NT2/D1 (cell line): ENCODE measurements around the gene FOXD4.
A peak's percentile ranks its signal among the peaks of the same experiment; 100 is the strongest.
"Not testable (repeated sequence)": the region's sequence is repeated elsewhere in the genome, so short reads cannot be mapped to it uniquely, and the experiment has no call there.

ENCODE experiments used
- DNase-seq: peaks from one replicate; pipeline ENCODE4 v3.0.0-alpha.2; 2011; ENCODE audit warnings: low read depth, low spot score
- H3K27me3 ChIP-seq: 2 replicates; pipeline ENCODE4 v1.6.0; 2011; ENCODE audit warnings: mild to moderate bottlenecking; ENCODE audit not compliant: insufficient read length, insufficient read depth
- H3K36me3 ChIP-seq: 2 replicates; pipeline ENCODE4 v1.6.1; 2011; ENCODE audit warnings: mild to moderate bottlenecking, low read length, mixed read lengths; ENCODE audit not compliant: insufficient read depth, insufficient read length
- H3K4me1 ChIP-seq: 2 replicates; pipeline ENCODE4 v1.5.1; 2011; ENCODE audit not compliant: insufficient read depth, insufficient read length
- H3K4me3 ChIP-seq: 2 replicates; pipeline ENCODE4 v1.5.1; 2011; ENCODE audit warnings: low read depth; ENCODE audit not compliant: insufficient read length
- H3K9ac ChIP-seq: 2 replicates; pipeline ENCODE4 v1.6.0; 2011; ENCODE audit warnings: low read depth; ENCODE audit not compliant: insufficient read length
- H3K9me3 ChIP-seq: 2 replicates; pipeline ENCODE4 v1.5.1; 2011; ENCODE audit warnings: mild to moderate bottlenecking, low read length; ENCODE audit not compliant: insufficient read depth
- SUZ12 ChIP-seq: IDR thresholded peaks from 2 replicates; pipeline ENCODE4 v1.6.1; 2011; ENCODE audit not compliant: insufficient read length, insufficient read depth; ENCODE audit errors: extremely low read depth

Gene FOXD4

DNA sequence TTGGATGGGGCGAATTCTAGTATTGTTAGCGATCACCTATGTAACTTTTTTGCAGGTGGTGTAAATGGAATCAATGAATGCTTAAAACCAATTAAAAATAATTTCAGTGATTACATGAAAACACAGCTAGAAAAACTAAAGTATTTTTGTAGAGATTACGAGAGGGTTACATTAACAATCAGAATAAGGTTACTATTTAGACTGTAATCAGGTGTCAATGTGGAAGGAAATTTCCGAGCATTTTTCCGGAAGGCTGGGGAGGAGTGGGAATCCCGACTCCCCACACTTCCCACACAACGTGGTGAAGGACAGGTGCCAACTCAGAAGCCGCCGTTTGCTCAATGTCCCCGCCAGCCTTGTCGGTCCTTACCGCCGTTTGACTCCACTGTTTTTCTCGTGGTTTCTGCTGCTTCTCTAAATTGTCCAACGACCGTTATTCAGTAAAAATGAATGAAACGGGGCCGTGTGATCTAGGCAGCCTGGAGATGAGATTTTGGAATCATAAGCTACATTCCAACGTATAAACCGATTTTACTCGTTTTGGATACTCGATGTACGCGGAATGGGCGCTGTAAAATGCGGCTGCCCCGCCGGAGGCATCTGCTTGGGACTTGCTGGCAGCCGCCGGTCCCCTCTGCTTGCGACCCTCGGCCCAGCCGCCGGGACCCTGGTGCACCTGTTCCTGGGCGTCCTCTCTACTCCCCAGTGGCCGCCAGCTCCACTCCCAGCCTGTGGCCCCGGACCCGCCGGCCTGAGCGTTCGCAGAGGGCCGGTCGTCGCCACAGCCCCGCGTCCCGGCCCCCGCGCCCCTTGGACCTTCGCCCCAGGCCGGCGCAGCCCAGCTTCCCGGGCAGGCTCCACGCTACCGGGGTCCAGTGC lies 5.4 kb downstream of the FOXD4 start:
- not testable (repeated sequence) for DNase-seq, H3K9me3 ChIP-seq, H3K4me1 ChIP-seq, H3K9ac ChIP-seq, H3K36me3 ChIP-seq
- peaks cover 69% of the 10 kb centered on the region for H3K27me3 ChIP-seq
- TF ChIP-seq SUZ12 = peak; percentile 17
- peak overlapping the region; percentile 49 for H3K4me3 ChIP-seq

DNA sequence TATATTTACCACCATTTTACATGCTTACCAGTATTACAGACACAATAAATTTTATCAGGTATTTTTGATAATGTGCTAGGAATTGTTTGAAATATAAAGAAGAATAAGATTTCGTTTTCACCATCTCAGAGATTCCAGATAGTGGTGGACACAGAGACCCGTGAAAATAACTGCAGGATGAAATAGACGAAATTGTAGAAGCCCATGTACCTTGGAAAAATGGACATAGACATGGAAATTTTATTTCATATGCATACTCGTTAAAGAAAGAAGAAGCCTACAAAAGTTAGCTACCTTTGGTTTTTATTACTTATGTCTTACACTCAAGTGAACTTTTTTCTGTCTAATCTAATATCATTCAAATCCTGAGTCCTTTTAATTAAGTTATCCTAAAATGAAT lies 7.5 kb downstream of the FOXD4 start:
- DNase-seq, H3K4me1 ChIP-seq, H3K9me3 ChIP-seq, H3K9ac ChIP-seq, H3K4me3 ChIP-seq, H3K36me3 ChIP-seq: not testable (repeated sequence)
- peaks cover 73% of the 10 kb centered on the region for H3K27me3 ChIP-seq

DNA sequence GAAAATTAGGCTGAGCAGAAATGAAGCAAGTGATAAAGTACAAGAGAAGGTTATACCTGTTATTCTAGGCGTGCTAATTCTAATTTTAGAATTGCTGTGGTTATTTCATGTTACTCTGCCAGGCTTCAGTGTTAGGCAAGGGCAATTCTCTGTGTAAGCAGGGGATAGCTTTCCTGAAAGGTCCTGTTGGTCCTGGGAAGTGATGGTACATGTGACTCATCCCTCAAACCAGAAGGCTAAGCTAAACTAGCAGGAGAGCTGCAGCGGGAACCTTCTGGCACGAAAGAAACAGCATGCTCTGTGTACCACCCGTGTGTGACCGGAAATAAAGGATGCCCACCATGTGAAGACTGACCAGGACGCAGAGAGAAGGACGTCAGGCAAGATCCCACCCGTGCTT lies 8.7 kb downstream of the FOXD4 start:
- not testable (repeated sequence) for H3K9me3 ChIP-seq, H3K4me1 ChIP-seq, H3K4me3 ChIP-seq, DNase-seq, H3K36me3 ChIP-seq, H3K9ac ChIP-seq
- H3K27me3 ChIP-seq = peaks cover 68% of the 10 kb centered on the region

DNA sequence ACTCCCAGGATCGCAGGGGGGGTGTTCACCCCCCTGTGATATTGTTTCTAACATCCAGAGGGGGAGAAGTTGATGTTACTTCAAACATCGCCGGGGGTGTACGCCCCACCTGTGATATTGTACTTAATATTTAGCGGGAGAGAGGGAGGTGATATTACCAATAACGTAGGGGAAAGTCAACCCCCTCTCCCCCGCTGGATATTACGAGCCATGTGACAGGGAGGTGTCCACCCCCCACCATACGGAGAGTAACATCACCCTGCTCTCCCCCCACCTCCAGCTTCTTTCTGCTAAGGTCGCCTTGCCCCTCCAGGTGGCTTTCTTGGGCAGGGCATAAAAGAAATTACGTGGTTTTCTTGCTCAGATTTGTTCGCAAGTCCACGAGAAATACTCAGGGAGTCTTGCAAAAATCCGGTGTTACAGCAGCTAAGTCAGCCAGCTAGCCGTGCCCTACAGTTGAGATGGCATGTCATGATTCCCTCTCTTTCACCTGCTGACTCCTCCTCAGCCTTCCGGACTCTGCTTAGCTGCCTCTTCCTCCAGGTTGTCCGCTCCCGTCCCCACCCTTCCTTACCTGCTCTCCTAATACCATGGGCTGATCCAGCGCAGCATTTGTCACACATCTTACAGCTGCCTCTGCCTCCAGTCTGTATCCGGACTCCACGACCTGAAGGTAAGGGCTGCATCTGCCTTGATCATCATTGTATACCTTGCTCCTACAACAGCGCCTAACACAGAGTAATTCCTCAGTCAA lies 9.3 kb downstream of the FOXD4 start:
- not testable (repeated sequence) for H3K9me3 ChIP-seq, H3K4me1 ChIP-seq, H3K9ac ChIP-seq, H3K4me3 ChIP-seq, H3K36me3 ChIP-seq, DNase-seq
- peaks cover 62% of the 10 kb centered on the region for H3K27me3 ChIP-seq

DNA sequence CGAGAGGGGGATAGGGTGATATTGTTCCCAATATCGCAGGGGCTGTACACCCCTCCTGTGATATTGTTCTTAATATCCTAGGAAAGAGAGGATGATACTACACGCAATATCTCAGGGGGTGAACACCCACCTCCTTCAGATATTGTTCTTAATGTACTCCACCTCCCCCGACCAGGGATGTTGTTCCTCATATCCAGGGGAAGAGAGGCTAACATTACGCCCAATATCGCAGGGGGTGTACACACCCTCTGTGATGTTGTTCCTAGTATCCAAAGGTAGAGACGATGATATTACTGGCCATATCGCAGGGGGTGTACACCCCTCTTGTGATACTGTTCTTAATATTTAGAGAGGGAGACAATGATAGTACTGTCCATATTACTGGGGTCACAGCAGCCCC lies 12.2 kb downstream of the FOXD4 start:
- not testable (repeated sequence) for DNase-seq, H3K9ac ChIP-seq, H3K4me3 ChIP-seq, H3K9me3 ChIP-seq, H3K4me1 ChIP-seq, H3K36me3 ChIP-seq
- H3K27me3 ChIP-seq = peaks cover 40% of the 10 kb centered on the region

DNA sequence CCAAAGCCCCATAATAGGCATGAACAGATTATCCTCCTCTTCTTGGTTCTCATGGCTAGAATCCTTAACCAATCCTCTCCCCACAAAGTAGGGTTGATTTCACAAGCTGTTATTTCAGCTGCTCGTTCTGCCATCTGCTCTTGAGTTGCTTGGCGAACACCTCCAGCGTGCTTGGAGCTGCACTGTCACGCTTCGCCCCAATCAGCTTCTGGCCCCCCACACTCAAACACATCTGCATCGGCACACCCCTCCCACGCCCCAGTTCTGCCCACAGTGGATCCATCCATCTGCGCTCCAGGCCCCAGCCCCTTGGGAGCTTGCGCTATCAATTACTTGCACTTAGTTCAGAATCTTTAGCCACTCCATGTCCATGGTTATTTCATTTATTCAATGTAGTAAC lies 17.8 kb downstream of the FOXD4 start:
- H3K9me3 ChIP-seq = not testable (repeated sequence)

DNA sequence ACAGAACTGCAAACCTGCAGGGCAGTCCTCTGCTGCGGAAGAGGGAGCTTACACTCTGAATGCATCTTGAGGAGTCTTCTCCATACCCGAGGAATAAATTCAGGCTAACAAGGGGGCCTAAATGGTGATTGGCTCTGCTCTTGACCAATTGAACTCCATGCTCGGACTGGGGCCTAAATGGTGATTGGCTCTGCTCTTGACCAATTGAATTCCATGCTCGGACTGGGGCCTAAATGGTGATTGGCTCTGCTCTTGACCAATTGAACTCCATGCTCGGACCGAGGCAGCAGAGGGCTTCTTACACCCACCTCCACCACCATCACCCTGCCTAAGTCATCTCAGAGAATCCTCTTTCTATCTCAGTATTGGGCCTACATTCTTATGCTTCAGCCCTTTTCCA lies 18.4 kb downstream of the FOXD4 start:
- not testable (repeated sequence) for DNase-seq, H3K4me1 ChIP-seq, H3K4me3 ChIP-seq, H3K9ac ChIP-seq, H3K36me3 ChIP-seq, H3K27me3 ChIP-seq, H3K9me3 ChIP-seq

More for the DNA sequence above, 17.8 kb downstream of the FOXD4 start:
- not testable (repeated sequence) for H3K4me3 ChIP-seq, DNase-seq, H3K27me3 ChIP-seq, H3K9ac ChIP-seq, H3K36me3 ChIP-seq, H3K4me1 ChIP-seq

DNA sequence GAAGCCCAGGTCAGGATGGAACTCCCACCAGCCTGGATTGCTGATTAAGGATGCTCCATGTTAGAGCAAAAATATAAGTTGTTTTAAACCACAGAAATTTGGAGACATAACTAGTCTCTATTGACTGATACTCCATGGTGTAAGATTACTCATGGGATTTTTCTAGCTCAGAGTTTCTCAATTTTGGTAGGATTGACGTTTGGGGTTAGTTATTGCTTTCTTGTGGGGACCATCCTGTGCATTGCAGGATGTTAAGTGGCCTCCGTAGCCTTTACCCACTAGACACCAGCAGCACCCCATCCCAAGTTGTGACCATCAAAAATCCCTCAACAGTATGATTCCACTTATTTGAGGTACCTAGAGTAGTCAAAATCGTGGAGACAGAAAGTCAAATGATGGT lies 19.4 kb downstream of the FOXD4 start:
- not testable (repeated sequence) for H3K4me1 ChIP-seq, H3K36me3 ChIP-seq, DNase-seq

DNA sequence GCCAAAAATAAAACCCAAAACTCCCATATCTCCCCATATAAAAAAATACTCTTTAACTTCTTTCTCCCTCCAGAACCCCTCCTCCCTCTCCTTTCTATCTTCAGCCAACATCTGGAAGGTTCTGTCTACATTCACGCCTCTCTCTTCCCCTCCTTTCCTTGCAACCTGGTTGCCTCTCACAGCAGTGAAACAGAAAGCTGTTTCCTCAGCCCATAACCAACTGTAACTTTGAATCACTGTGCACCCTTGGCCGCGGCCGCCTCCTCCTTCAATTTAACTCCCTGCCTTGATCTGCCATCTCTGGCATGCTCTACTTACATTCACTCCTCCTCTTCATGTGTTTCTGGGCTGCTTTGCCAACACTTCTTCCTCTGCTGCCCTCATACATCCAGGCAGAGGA lies 23.2 kb downstream of the FOXD4 start:
- DNase-seq, H3K36me3 ChIP-seq, H3K9ac ChIP-seq, H3K27me3 ChIP-seq, H3K4me3 ChIP-seq, H3K9me3 ChIP-seq, H3K4me1 ChIP-seq: not testable (repeated sequence)

More for the DNA sequence above, 19.4 kb downstream of the FOXD4 start:
- not testable (repeated sequence) for H3K27me3 ChIP-seq, H3K9me3 ChIP-seq, H3K4me3 ChIP-seq, H3K9ac ChIP-seq

DNA sequence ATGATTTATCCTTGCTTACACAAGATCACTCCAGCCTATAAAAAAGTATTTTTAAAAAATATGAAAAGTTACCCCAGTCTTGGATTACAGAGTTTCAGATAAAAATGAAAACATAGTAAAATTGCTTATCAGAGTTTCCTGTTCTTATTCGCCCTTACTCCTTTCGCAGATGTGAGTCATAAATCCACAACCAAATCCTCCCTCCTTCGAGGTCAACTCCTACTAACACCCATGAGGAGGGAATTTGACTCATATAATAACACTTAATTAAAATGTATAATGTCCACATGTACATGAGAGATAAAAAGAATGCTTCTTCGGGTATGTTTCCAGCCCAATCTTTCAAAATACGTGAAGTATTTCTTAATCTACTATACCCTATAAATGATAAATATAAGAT lies 23.9 kb downstream of the FOXD4 start:
- DNase-seq, H3K9ac ChIP-seq, H3K4me3 ChIP-seq, H3K9me3 ChIP-seq, H3K36me3 ChIP-seq, H3K27me3 ChIP-seq, H3K4me1 ChIP-seq: not testable (repeated sequence)

DNA sequence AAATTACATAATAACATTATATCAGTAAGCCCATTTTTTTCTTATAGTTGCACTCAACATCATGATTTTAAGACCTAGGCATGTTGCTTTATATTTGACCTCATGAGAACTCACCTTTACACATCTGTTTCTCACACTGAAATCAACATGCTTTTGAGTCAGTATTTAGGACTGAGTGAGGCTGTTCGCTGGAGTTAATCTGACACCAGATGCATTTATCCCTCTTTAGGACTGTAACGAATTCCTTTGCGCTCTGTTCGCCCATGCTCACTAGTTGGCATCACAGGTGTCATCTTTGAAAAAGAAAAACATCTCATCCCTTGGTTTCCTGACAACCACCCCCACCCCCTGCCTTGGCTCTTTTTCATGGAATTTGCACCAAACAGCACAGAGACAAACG lies 24.3 kb downstream of the FOXD4 start:
- H3K9ac ChIP-seq, H3K4me3 ChIP-seq, H3K4me1 ChIP-seq, DNase-seq, H3K27me3 ChIP-seq, H3K9me3 ChIP-seq, H3K36me3 ChIP-seq: not testable (repeated sequence)

DNA sequence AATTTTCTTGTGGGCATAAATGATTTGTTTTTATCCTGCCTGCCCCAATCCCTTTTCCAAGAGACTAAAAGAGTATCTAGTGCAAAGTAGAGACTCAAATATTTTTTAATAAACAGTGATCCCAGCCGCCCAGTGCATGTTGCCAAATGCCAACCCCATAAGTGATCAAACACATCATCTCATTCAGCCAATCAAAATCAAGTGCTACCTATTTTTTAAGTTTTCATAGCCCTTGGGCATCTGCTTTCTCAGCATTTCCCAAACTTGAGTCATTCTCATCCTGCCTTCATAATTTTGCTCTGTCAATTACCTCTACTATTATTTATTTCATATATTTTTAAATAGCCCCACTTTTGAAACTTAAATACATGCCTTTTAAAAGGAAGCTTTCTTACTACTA lies 27.4 kb downstream of the FOXD4 start:
- H3K4me1 ChIP-seq, H3K9ac ChIP-seq, DNase-seq, H3K36me3 ChIP-seq, H3K9me3 ChIP-seq, H3K4me3 ChIP-seq, H3K27me3 ChIP-seq: not testable (repeated sequence)
